Neural progenitor cell (in vitro differentiated cells): ENCODE data around the gene CPOX. TPM values are rescaled to one million over a fixed set of nuclear protein-coding genes. Genes with fewer than 3 reads are reported as not detected.
A peak's percentile ranks its signal among the peaks of the same experiment; 100 is the strongest.

Source experiments
- DNase-seq: peaks from one replicate; pipeline ENCODE4 v3.0.0-alpha.2; 2016; ENCODE audit warnings: low spot score
- H2AFZ ChIP-seq: fragments of 200-600 bp; sonication (generic); replicated peaks from 2 replicates; pipeline ENCODE4 v1.6.1; 2016; ENCODE audit warnings: antibody characterized with exemption
- H3F3A ChIP-seq: fragments of 200-600 bp; sonication (generic); 2 replicates; pipeline ENCODE4 v1.6.1; 2016; ENCODE audit warnings: antibody characterized with exemption, low read depth
- H3K27ac ChIP-seq: fragments of 200-600 bp; sonication (generic); 2 replicates; pipeline ENCODE4 v1.5.1; 2016; ENCODE audit warnings: mild to moderate bottlenecking
- H3K27me3 ChIP-seq: fragments of 200-600 bp; sonication (generic); 2 replicates; pipeline ENCODE4 v1.6.1; 2016; ENCODE audit warnings: mild to moderate bottlenecking, moderate library complexity
- H3K36me3 ChIP-seq: fragments of 200-600 bp; sonication (generic); 2 replicates; pipeline ENCODE4 v1.5.1; 2016
- H3K4me1 ChIP-seq: fragments of 200-600 bp; sonication (generic); 2 replicates; pipeline ENCODE4 v1.6.1; 2016; ENCODE audit warnings: mixed run types
- H3K4me2 ChIP-seq: fragments of 200-600 bp; sonication (generic); 2 replicates; pipeline ENCODE4 v1.6.1; 2016
- H3K4me3 ChIP-seq: fragments of 200-600 bp; sonication (generic); 2 replicates; pipeline ENCODE4 v1.5.1; 2016
- H3K79me2 ChIP-seq: fragments of 200-600 bp; sonication (generic); 2 replicates; pipeline ENCODE4 v1.6.1; 2016; ENCODE audit warnings: low read depth
- H3K9ac ChIP-seq: fragments of 200-600 bp; sonication (generic); 2 replicates; pipeline ENCODE4 v1.6.1; 2016
- H3K9me3 ChIP-seq: fragments of 200-600 bp; sonication (generic); 2 replicates; pipeline ENCODE4 v1.5.1; 2016; ENCODE audit warnings: low read depth
- H4K20me1 ChIP-seq: fragments of 200-600 bp; sonication (generic); 2 replicates; pipeline ENCODE4 v1.6.1; 2016; ENCODE audit warnings: low read depth
- H3K27ac Mint-ChIP-seq: 3 replicates; pipeline ENCODE4 v1.8.0; 2021; ENCODE audit warnings: mixed read lengths
- H3K27me3 Mint-ChIP-seq: 2 replicates; pipeline ENCODE4 v1.8.0; 2022; ENCODE audit warnings: low read depth, mild to moderate bottlenecking, inconsistent platforms, moderate library complexity, mixed read lengths; ENCODE audit not compliant: insufficient read depth
- H3K36me3 Mint-ChIP-seq: 3 replicates; pipeline ENCODE4 v1.8.0; 2021; ENCODE audit warnings: mixed read lengths
- H3K4me1 Mint-ChIP-seq: 3 replicates; pipeline ENCODE4 v1.8.0; 2021; ENCODE audit warnings: mixed read lengths
- H3K4me3 Mint-ChIP-seq: 3 replicates; pipeline ENCODE4 v1.8.0; 2021; ENCODE audit warnings: mild to moderate bottlenecking, moderate library complexity, mixed read lengths
- H3K9me3 Mint-ChIP-seq: 3 replicates; pipeline ENCODE4 v1.8.0; 2020; ENCODE audit warnings: mixed read lengths
- CTCF ChIP-seq: fragments of 200-600 bp; sonication (generic); IDR thresholded peaks from 2 replicates; pipeline ENCODE4 v1.5.1; 2017; ENCODE audit warnings: antibody characterized with exemption, mild to moderate bottlenecking
- EZH2 ChIP-seq: fragments of 200-600 bp; sonication (generic); IDR thresholded peaks from 2 replicates; pipeline ENCODE4 v1.6.1; 2017; ENCODE audit warnings: antibody characterized with exemption, mild to moderate bottlenecking, moderate library complexity
- EZH2phosphoT487 ChIP-seq: fragments of 200-600 bp; sonication (generic); IDR thresholded peaks from 2 replicates; pipeline ENCODE4 v1.6.1; 2017; ENCODE audit warnings: antibody characterized with exemption
- total RNA-seq: library from RNA; depleted of rRNA; stranded (reverse); fragments of >200 nt; gene quantifications from 2 replicates; pipeline ENCODE4 v1.2.3, GENCODE V29; 2015; ENCODE audit warnings: low replicate concordance

Gene CPOX
- total RNA-seq, 1 donor from 2014 or later, result 31.3 TPM

- no peak overlapping the region for H3K27ac Mint-ChIP-seq
- Histone ChIP-seq H3K4me1 (no peaks in the 10 kb centered on the region), H3K79me2 (no peaks in the 10 kb centered on the region), H3K4me3 (no peak overlapping the region), H3K9ac (no peak overlapping the region), H3F3A (no peaks in the 10 kb centered on the region), H4K20me1 (no peaks in the 10 kb centered on the region), H3K27ac (no peak overlapping the region), H3K4me2 (no peak overlapping the region), H3K36me3 (no peaks in the 10 kb centered on the region), H3K27me3 (no peaks in the 10 kb centered on the region), H2AFZ (no peak overlapping the region), H3K9me3 (no peaks in the 10 kb centered on the region)
- TF ChIP-seq CTCF (no peak), EZH2 (no peak), EZH2phosphoT487 (no peak)
- no peaks in the 10 kb centered on the region for H3K27me3 Mint-ChIP-seq
- H3K36me3 Mint-ChIP-seq, result no peaks in the 10 kb centered on the region
- no peak for DNase-seq
- H3K4me1 Mint-ChIP-seq, result no peaks in the 10 kb centered on the region
- H3K4me3 Mint-ChIP-seq, result no peak overlapping the region
- no peaks in the 10 kb centered on the region for H3K9me3 Mint-ChIP-seq
Measured at GRCh38 chr3:98567666-98568270, 25.6 kb downstream of the CPOX start.

- H3F3A ChIP-seq, result no peaks in the 10 kb centered on the region
- H3K4me3 ChIP-seq, result no peak overlapping the region
- H3K27ac ChIP-seq, result no peak overlapping the region
- peak overlapping the region; percentile 40 for H2AFZ ChIP-seq
- H3K9me3 Mint-ChIP-seq, result no peaks in the 10 kb centered on the region
- no peak overlapping the region for H3K9ac ChIP-seq
- no peak for TF ChIP-seq CTCF
- no peak for TF ChIP-seq EZH2
- TF ChIP-seq EZH2phosphoT487, result no peak
- H3K4me1 ChIP-seq, result no peaks in the 10 kb centered on the region
- no peak overlapping the region for H3K4me3 Mint-ChIP-seq
- no peaks in the 10 kb centered on the region for H3K79me2 ChIP-seq
- H3K27ac Mint-ChIP-seq, result no peak overlapping the region
- no peaks in the 10 kb centered on the region for H3K36me3 ChIP-seq
- no peaks in the 10 kb centered on the region for H4K20me1 ChIP-seq
- no peaks in the 10 kb centered on the region for H3K9me3 ChIP-seq
- H3K27me3 Mint-ChIP-seq, result no peaks in the 10 kb centered on the region
- no peak overlapping the region for H3K4me2 ChIP-seq
- no peaks in the 10 kb centered on the region for H3K36me3 Mint-ChIP-seq
- H3K27me3 ChIP-seq, result no peaks in the 10 kb centered on the region
- no peak for DNase-seq
- H3K4me1 Mint-ChIP-seq, result no peaks in the 10 kb centered on the region
Measured at GRCh38 chr3:98565843-98566242, 27.6 kb downstream of the CPOX start.

- Histone ChIP-seq H3K27ac (no peak overlapping the region), H3K36me3 (no peaks in the 10 kb centered on the region), H3K9me3 (no peaks in the 10 kb centered on the region), H2AFZ (no peak overlapping the region), H3K4me2 (no peak overlapping the region), H3K4me1 (no peaks in the 10 kb centered on the region), H4K20me1 (no peaks in the 10 kb centered on the region), H3K4me3 (no peak overlapping the region), H3K27me3 (no peaks in the 10 kb centered on the region), H3K9ac (no peak overlapping the region), H3F3A (no peaks in the 10 kb centered on the region), H3K79me2 (no peaks in the 10 kb centered on the region)
- Mint-ChIP-seq H3K27ac (no peak overlapping the region), H3K4me1 (no peaks in the 10 kb centered on the region), H3K36me3 (no peaks in the 10 kb centered on the region), H3K4me3 (no peak overlapping the region), H3K27me3 (no peaks in the 10 kb centered on the region), H3K9me3 (no peaks in the 10 kb centered on the region)
- TF ChIP-seq EZH2phosphoT487, result no peak
- TF ChIP-seq CTCF, result no peak
- TF ChIP-seq EZH2, result no peak
- DNase-seq, result no peak
Measured at GRCh38 chr3:98565237-98565643, 28.2 kb downstream of the CPOX start.
